Stimulated activated CD8-positive, alpha-beta memory T cell treated with anti-CD3 and anti-CD28 coated beads, Interleukin-7, amount 100 ng/mL, for 24 hours (primary cell): ENCODE measurements around the gene PTPRT.
"Not testable (repeated sequence)": the region's sequence is repeated elsewhere in the genome, so short reads cannot be mapped to it uniquely, and the experiment has no call there.

Experiments
- DNase-seq: peaks from one replicate; pipeline ENCODE4 v3.0.0-alpha.2; 2020; ENCODE audit warnings: low read depth

Gene PTPRT

GRCh38 chr20:42281801-42282200, 907.9 kb downstream of the PTPRT start:
- DNase-seq = no peak

GRCh38 chr20:42276718-42277602, 912.7 kb downstream of the PTPRT start:
- no peak for DNase-seq

- no peak for DNase-seq
Measured at GRCh38 chr20:42274986-42275385, 914.7 kb downstream of the PTPRT start.

DNA sequence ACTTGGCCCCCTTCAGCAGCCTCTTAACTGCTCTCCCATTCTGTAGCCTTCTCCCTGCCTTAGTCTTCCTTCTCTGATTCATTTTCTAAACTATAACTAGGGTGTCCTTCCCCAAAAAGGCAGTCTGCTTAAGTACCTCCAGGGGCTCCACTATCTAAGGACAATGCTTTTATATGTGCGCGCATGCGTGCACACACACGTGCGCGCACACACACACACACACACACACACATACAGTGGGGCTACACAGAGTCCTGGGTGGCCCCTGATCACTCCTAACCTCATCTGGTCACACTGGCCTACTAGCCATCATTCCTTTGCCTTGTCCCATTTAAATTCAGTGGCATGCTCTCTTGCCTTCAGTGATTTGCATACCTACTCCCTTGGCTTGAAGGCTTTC, 917.2 kb downstream of the PTPRT start:
- no peak for DNase-seq

GRCh38 chr20:42270539-42270938, 919.2 kb downstream of the PTPRT start:
- no peak for DNase-seq

- DNase-seq = no peak
Measured at GRCh38 chr20:42267793-42268384, 921.8 kb downstream of the PTPRT start.

DNA sequence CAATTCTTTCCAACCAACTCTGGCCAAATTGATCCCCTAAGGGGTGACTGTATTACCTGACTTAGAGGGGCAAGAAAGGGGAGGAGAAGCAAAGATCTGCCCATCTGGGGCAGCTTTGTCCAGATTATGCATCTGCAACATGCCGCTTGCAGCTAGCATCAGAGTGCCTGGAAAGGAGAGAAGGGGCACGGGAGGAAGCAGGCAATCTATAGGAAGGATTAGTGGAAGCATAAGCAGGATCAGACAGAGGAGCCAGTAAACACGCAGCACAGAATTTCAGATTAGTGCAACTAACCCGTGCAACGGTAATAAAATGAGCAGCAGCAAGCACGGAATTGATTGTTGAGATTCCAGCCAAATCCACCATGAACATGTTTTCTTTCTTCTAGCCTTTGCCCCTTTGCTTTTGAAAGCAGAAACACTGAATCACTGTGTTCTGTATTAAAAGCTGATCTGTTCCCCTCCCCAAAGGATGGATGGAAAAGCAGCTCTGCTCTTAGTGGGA, 927.9 kb downstream of the PTPRT start:
- DNase-seq = no peak

DNA sequence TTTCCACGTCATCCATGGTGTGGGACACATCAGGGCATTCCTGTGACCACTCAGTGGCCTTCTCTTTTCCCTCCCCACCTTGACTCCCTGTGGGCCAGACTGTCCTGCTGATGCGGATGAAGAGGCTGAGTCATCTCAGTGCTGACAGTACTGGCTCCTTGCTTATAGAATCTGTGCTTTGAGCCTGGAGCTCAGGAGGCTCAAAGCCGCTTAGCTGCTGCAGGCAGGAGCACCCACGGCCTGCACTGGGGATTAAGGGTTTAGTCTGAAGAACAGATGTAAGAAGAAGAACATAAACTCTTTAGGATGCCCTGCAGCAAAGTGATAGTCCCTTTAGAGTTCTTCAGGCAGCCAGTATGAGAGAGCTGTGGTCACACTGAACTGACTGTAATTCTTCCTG, 929.5 kb downstream of the PTPRT start:
- no peak for DNase-seq

DNA sequence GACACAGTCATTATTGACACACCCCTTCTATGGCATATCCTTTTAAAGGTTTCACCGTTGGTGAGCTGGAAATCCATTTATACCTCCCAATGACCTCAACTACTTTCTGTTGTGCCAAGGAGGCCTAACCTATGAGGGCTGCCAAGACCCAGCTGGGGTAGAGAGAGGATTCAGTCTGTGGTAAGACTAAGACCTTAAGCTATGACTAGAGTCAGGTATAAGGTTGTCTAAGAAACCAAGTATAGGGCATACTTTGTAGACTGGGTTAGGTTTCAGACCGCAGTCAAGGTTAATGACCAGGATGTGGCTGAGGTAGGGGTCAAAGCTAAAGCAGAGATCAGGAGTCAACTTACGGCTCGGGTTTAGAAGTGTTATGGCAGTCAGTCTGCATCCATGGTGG, 930.3 kb downstream of the PTPRT start:
- no peak for DNase-seq

GRCh38 chr20:42258564-42259302, 931.0 kb downstream of the PTPRT start:
- no peak for DNase-seq

DNA sequence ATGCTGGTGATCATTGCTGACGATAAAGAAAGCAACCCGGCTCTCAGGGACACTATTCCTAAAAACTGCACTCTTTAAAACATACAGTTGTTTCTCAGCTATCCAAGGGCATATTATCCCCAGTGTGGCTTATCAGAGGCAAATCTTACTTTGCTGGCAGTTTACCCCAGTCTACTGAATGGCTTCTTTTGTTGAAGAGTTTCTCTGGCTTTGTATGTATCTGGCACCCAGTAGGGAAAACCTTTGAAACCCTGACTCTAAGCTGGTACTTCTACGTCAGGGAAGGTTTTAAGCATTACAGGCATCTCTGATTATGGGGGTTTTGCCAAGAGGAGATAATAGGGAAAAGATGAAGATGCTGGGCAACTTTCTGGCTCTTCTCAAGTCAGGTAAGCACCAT, 933.9 kb downstream of the PTPRT start:
- no peak for DNase-seq

GRCh38 chr20:42254673-42255072, 935.0 kb downstream of the PTPRT start:
- DNase-seq = no peak

GRCh38 chr20:42252116-42252515, 937.6 kb downstream of the PTPRT start:
- no peak for DNase-seq

DNA sequence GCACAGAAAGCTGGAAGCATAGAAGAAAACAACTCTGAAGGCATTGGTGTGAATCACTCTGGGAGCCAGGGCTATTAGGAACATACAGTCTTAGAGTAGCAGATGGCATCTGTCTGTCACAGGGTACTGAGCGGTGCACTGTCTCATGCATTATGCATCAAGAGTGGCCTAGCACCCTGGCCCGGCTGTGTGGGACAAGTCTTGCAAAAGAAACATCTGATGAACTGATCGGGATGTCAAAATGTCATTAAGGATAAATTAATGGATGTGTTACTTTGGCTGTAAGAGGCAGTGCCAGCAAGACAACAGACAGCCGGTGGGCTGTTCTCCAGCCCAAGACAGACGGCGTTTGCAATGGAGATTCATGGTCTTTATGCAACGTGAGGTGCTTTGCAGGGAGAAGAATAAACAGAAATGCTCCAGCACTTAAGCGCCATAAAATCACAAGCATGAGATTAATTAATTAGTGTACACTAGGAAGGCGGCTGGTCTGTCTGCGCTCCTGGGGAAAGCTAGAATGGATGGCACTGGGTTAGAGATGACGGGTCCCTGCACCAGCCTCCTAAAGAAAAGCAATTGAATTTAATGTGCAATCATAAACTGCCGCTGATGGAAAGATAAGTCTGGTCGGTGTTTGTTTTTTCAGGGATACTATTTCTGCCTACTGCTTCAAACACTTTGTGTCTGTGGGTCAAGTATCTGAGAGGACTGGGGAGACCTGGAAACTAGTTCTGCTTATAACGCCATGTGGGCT, 970.9 kb downstream of the PTPRT start:
- DNase-seq = no peak

GRCh38 chr20:42214074-42214473, 975.6 kb downstream of the PTPRT start:
- no peak for DNase-seq

DNA sequence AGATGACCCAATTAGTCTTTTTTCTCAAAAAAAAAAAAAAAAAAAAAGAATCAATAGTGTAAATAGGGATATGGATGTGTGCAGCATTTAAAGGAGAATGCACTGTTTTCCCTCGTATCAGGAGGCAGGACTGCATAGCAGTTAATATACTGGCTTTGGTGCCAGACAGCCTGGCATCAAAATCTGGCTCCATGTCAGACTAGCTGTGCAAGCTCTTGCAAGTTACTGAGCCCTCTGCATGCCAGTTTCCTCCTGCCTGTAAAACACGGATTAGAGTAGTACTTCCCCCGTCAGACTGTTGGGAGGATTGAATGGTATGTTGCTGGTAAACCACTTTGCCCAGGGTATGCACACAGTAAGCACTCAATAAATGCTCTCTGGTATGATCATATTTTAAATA, 977.3 kb downstream of the PTPRT start:
- no peak for DNase-seq

- not testable (repeated sequence) for DNase-seq
Measured at GRCh38 chr20:42206557-42206956, 983.1 kb downstream of the PTPRT start.

GRCh38 chr20:42204109-42204660, 985.5 kb downstream of the PTPRT start:
- DNase-seq = no peak

- DNase-seq = no peak
Measured at GRCh38 chr20:42197599-42197998, 992.1 kb downstream of the PTPRT start.

GRCh38 chr20:42193119-42193518, 996.6 kb downstream of the PTPRT start:
- DNase-seq = no peak

DNA sequence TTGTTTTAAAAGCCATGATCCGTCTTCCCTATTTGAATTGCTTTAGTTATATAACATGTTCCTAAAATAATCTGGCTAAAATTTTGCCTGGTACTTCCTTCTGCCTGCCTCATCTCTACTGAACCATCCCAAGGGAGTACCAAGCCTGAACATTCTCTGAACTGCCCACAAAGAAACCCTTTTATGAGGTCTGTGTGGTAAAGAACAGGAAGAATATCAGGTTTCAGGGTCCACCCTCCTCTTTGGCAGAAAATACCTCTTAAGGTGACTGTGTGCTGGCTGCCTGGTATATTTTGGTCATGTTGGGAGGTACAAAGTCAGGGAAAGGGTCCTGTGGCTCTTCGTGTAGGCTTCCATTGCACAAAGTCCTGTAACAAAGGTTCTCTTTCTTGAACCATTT, 997.4 kb downstream of the PTPRT start:
- DNase-seq = no peak
